Astrocyte of the cerebellum (primary cell): ENCODE measurements around the gene ARF4.
"Not testable (repeated sequence)": the region's sequence is repeated elsewhere in the genome, so short reads cannot be mapped to it uniquely, and the experiment has no call there.

ENCODE experiments used
- DNase-seq: peaks from one replicate; pipeline ENCODE4 v3.0.0-alpha.2; 2011; ENCODE audit warnings: low read depth
- H3K4me3 ChIP-seq: 2 replicates; pipeline ENCODE4 v1.5.1; 2011; ENCODE audit warnings: mild to moderate bottlenecking, low read depth, low read length, moderate library complexity
- CTCF ChIP-seq: IDR thresholded peaks from 2 replicates; pipeline ENCODE4 v1.5.1; 2012; ENCODE audit warnings: low read length, low read depth, moderate library complexity, mild to moderate bottlenecking; ENCODE audit errors: missing control alignments
- in situ Hi-C: cut with HindIII; loops from 2 replicates; pipeline ENCODE4 v1.10.0; 2017; ENCODE audit warnings: low sequenced_read_pairs

Gene ARF4

GRCh38 chr3:57622362-57622761, 25.2 kb upstream of the ARF4 start:
- H3K4me3 ChIP-seq: no peak overlapping the region
- DNase-seq: no peak
- in situ Hi-C loops: no loop called here
- TF ChIP-seq CTCF: no peak

- DNase-seq: no peak
- in situ Hi-C loops: no loop called here
- no peak for TF ChIP-seq CTCF
- H3K4me3 ChIP-seq: no peak overlapping the region
These were observed 20.6 kb upstream of the ARF4 start for GRCh38 chr3:57617739-57618138.

- no peak for DNase-seq
- in situ Hi-C loops: no loop called here
- no peak overlapping the region for H3K4me3 ChIP-seq
- no peak for TF ChIP-seq CTCF
These were observed 19.1 kb upstream of the ARF4 start for GRCh38 chr3:57616233-57616632.

- in situ Hi-C loops, H3K4me3 ChIP-seq, DNase-seq: not testable (repeated sequence)
These were observed 14.7 kb upstream of the ARF4 start for GRCh38 chr3:57611870-57612269.

- DNase-seq: no peak
- H3K4me3 ChIP-seq: no peak overlapping the region
- TF ChIP-seq CTCF: no peak
- in situ Hi-C loops: no loop called here
These were observed 8.5 kb upstream of the ARF4 start for GRCh38 chr3:57605683-57606082.

GRCh38 chr3:57604971-57605370, 7.8 kb upstream of the ARF4 start:
- no peak for DNase-seq
- in situ Hi-C loops: no loop called here

GRCh38 chr3:57600195-57600594, 3.1 kb upstream of the ARF4 start:
- no peak overlapping the region for H3K4me3 ChIP-seq
- TF ChIP-seq CTCF: no peak
- DNase-seq: no peak
- in situ Hi-C loops: no loop called here

More at GRCh38 chr3:57604971-57605370, 7.8 kb upstream of the ARF4 start:
- TF ChIP-seq CTCF: no peak
- no peak overlapping the region for H3K4me3 ChIP-seq
